MM.1S (cell line): ENCODE measurements around the gene CCDC83.

Experiments
- DNase-seq: peaks from one replicate; pipeline ENCODE4 v3.0.0-alpha.2; 2015
- H2AFZ ChIP-seq: fragments of 300-600 bp; sonication (generic); 2 replicates; pipeline ENCODE4 v1.6.0; 2016; ENCODE audit warnings: antibody characterized with exemption, low read length
- H3F3A ChIP-seq: fragments of 300-600 bp; sonication (generic); 2 replicates; pipeline ENCODE4 v1.6.1; 2016; ENCODE audit warnings: mild to moderate bottlenecking, antibody characterized with exemption, low read length, moderate library complexity, mixed read lengths; ENCODE audit not compliant: insufficient read depth
- H3K27ac ChIP-seq: fragments of 300-600 bp; sonication (generic); 2 replicates; pipeline ENCODE4 v1.5.1; 2016; ENCODE audit warnings: mild to moderate bottlenecking, low read length
- H3K27me3 ChIP-seq: fragments of 300-600 bp; sonication (generic); replicated peaks from 2 replicates; pipeline ENCODE4 v1.6.0; 2016; ENCODE audit warnings: low read length; ENCODE audit not compliant: insufficient read depth
- H3K36me3 ChIP-seq: fragments of 300-600 bp; sonication (generic); replicated peaks from 2 replicates; pipeline ENCODE4 v1.6.1; 2016; ENCODE audit warnings: mild to moderate bottlenecking, low read length, mixed read lengths; ENCODE audit not compliant: insufficient read depth
- H3K4me1 ChIP-seq: fragments of 300-600 bp; sonication (generic); 2 replicates; pipeline ENCODE4 v1.6.1; 2016; ENCODE audit warnings: low read length, mixed read lengths
- H3K4me2 ChIP-seq: fragments of 300-600 bp; sonication (generic); 2 replicates; pipeline ENCODE4 v1.6.0; 2016; ENCODE audit warnings: low read depth, low read length
- H3K4me3 ChIP-seq: fragments of 300-600 bp; sonication (generic); 2 replicates; pipeline ENCODE4 v1.5.1; 2016; ENCODE audit warnings: low read length, mixed read lengths
- H3K79me2 ChIP-seq: fragments of 300-600 bp; sonication (generic); 2 replicates; pipeline ENCODE4 v1.6.1; 2016; ENCODE audit warnings: mixed run types, low read length, mixed read lengths
- H3K9ac ChIP-seq: fragments of 300-600 bp; sonication (generic); 2 replicates; pipeline ENCODE4 v1.6.1; 2016; ENCODE audit warnings: low read length, mixed read lengths
- H3K9me2 ChIP-seq: fragments of 300-600 bp; sonication (generic); replicated peaks from 2 replicates; pipeline ENCODE4 v1.6.1; 2016; ENCODE audit warnings: mild to moderate bottlenecking, low read length, mixed read lengths; ENCODE audit not compliant: insufficient read depth
- H3K9me3 ChIP-seq: fragments of 300-600 bp; sonication (generic); replicated peaks from 2 replicates; pipeline ENCODE4 v1.6.1; 2016; ENCODE audit warnings: mild to moderate bottlenecking, low read length, mixed read lengths; ENCODE audit not compliant: insufficient read depth
- H4K20me1 ChIP-seq: fragments of 300-600 bp; sonication (generic); 2 replicates; pipeline ENCODE4 v1.6.1; 2016; ENCODE audit warnings: mild to moderate bottlenecking, low read length, moderate library complexity, mixed read lengths; ENCODE audit not compliant: insufficient read depth
- CTCF ChIP-seq: fragments of 300-600 bp; sonication (generic); IDR thresholded peaks from 2 replicates; pipeline ENCODE4 v1.5.1; 2016; ENCODE audit warnings: antibody characterized with exemption, low read length, mixed read lengths
- EZH2 ChIP-seq: fragments of 300-600 bp; sonication (generic); optimal IDR thresholded peaks from 2 replicates; pipeline ENCODE3; 2017; ENCODE audit warnings: low read depth, mild to moderate bottlenecking, antibody characterized with exemption, low read length, mixed read lengths
- EZH2phosphoT487 ChIP-seq: fragments of 300-600 bp; sonication (generic); IDR thresholded peaks from 2 replicates; pipeline ENCODE4 v1.6.1; 2018; ENCODE audit warnings: antibody characterized with exemption, low read length

CCDC83 gene

GRCh38 chr11:85815186-85815931, 39.8 kb upstream of the CCDC83 start:
- no peak for DNase-seq

GRCh38 chr11:85819441-85819840, 35.7 kb upstream of the CCDC83 start:
- Histone ChIP-seq H3K4me2 (no peak overlapping the region), H3K9me3 (no peaks in the 10 kb centered on the region), H2AFZ (no peak overlapping the region), H3K36me3 (no peaks in the 10 kb centered on the region), H3K9me2 (no peaks in the 10 kb centered on the region), H3K9ac (no peak overlapping the region), H4K20me1 (no peaks in the 10 kb centered on the region), H3K4me3 (no peak overlapping the region), H3K27me3 (no peaks in the 10 kb centered on the region), H3K27ac (no peak overlapping the region), H3F3A (peaks cover 10% of the 10 kb centered on the region; the same call in 1 of the 2 replicates), H3K79me2 (no peaks in the 10 kb centered on the region), H3K4me1 (peaks cover 17% of the 10 kb centered on the region)
- DNase-seq: no peak
- no peak for TF ChIP-seq EZH2
- no peak for TF ChIP-seq CTCF
- no peak for TF ChIP-seq EZH2phosphoT487

More at GRCh38 chr11:85815186-85815931, 39.8 kb upstream of the CCDC83 start:
- Histone ChIP-seq H3K79me2 (no peaks in the 10 kb centered on the region), H3K4me3 (no peak overlapping the region), H3F3A (no peaks in the 10 kb centered on the region), H3K9me2 (no peaks in the 10 kb centered on the region), H3K27ac (no peak overlapping the region), H2AFZ (no peak overlapping the region), H3K4me1 (peaks cover 3% of the 10 kb centered on the region; the same call in 1 of the 2 replicates), H3K9me3 (no peaks in the 10 kb centered on the region), H4K20me1 (no peaks in the 10 kb centered on the region), H3K27me3 (no peaks in the 10 kb centered on the region), H3K36me3 (no peaks in the 10 kb centered on the region), H3K4me2 (no peak overlapping the region), H3K9ac (no peak overlapping the region)
- TF ChIP-seq EZH2: no peak
- TF ChIP-seq CTCF: no peak
- TF ChIP-seq EZH2phosphoT487: no peak

GRCh38 chr11:85821636-85822035, 33.5 kb upstream of the CCDC83 start:
- Histone ChIP-seq H3K4me3 (no peak overlapping the region), H3K36me3 (no peaks in the 10 kb centered on the region), H3K27me3 (no peaks in the 10 kb centered on the region), H3K4me1 (peaks cover 28% of the 10 kb centered on the region), H3K9me2 (no peaks in the 10 kb centered on the region), H2AFZ (no peak overlapping the region), H3K79me2 (no peaks in the 10 kb centered on the region), H3K9me3 (no peaks in the 10 kb centered on the region), H3K27ac (no peak overlapping the region), H3K4me2 (no peak overlapping the region), H4K20me1 (no peaks in the 10 kb centered on the region), H3F3A (peaks cover 10% of the 10 kb centered on the region; the same call in 1 of the 2 replicates), H3K9ac (no peak overlapping the region)
- DNase-seq: no peak
- TF ChIP-seq EZH2phosphoT487: no peak
- TF ChIP-seq CTCF: no peak
- TF ChIP-seq EZH2: no peak
